Stimulated activated effector memory CD8-positive, alpha-beta T cell treated with anti-CD3 and anti-CD28 coated beads, Interleukin-12 subunit alpha, Interleukin-12 subunit beta, amount 100 ng/mL, for 72 hours (primary cell): ENCODE results near the gene ACMSD.
"Not testable (repeated sequence)": the region's sequence is repeated elsewhere in the genome, so short reads cannot be mapped to it uniquely, and the experiment has no call there.

Experiments
- ATAC-seq: fragments of 150-1000 bp; cut with Tn5 transposase; 2 replicates; pipeline ENCODE4 v1.10.0; 2021
- DNase-seq, 2 donors: peaks; one replicate each; pipeline ENCODE4 v3.0.0; 2021 to 2022; ENCODE audit warnings: low spot score in 2 of 2
- H3K27ac Mint-ChIP-seq: one replicate; pipeline ENCODE4 v1.8.0; 2022; ENCODE audit warnings: mild to moderate bottlenecking, mixed read lengths
- H3K36me3 Mint-ChIP-seq: one replicate; pipeline ENCODE4 v1.8.0; 2022; ENCODE audit warnings: mild to moderate bottlenecking, mixed read lengths
- H3K4me1 Mint-ChIP-seq: one replicate; pipeline ENCODE4 v1.8.0; 2022; ENCODE audit warnings: mixed read lengths
- H3K4me3 Mint-ChIP-seq: one replicate; pipeline ENCODE4 v1.8.0; 2022; ENCODE audit warnings: mild to moderate bottlenecking, mixed read lengths
- H3K9me3 Mint-ChIP-seq: one replicate; pipeline ENCODE4 v1.8.0; 2022; ENCODE audit warnings: mixed read lengths

The ACMSD gene

GRCh38 chr2:134866498-134867099 is 28.2 kb downstream of the ACMSD start:
- no peaks in the 10 kb centered on the region for H3K36me3 Mint-ChIP-seq

GRCh38 chr2:134869946-134870736 is 31.7 kb downstream of the ACMSD start:
- no peaks in the 10 kb centered on the region for H3K36me3 Mint-ChIP-seq
- H3K9me3 Mint-ChIP-seq = no peaks in the 10 kb centered on the region
- no peak for ATAC-seq
- H3K4me1 Mint-ChIP-seq = no peaks in the 10 kb centered on the region
- no peak overlapping the region for H3K4me3 Mint-ChIP-seq
- DNase-seq = no peak
- H3K27ac Mint-ChIP-seq = no peak overlapping the region

More at GRCh38 chr2:134866498-134867099, 28.2 kb downstream of the ACMSD start:
- Mint-ChIP-seq H3K27ac (no peak overlapping the region), H3K4me3 (no peak overlapping the region), H3K9me3 (no peaks in the 10 kb centered on the region), H3K4me1 (no peaks in the 10 kb centered on the region)
- DNase-seq = no peak
- no peak for ATAC-seq

- H3K27ac Mint-ChIP-seq = no peak overlapping the region
- ATAC-seq = no peak
- H3K9me3 Mint-ChIP-seq = no peaks in the 10 kb centered on the region
- no peak overlapping the region for H3K4me3 Mint-ChIP-seq
- no peak for DNase-seq
- no peaks in the 10 kb centered on the region for H3K4me1 Mint-ChIP-seq
- H3K36me3 Mint-ChIP-seq = no peaks in the 10 kb centered on the region
Measured at GRCh38 chr2:134873152-134873551, 34.7 kb downstream of the ACMSD start.

GRCh38 chr2:134875309-134875708 is 36.9 kb downstream of the ACMSD start:
- no peaks in the 10 kb centered on the region for H3K36me3 Mint-ChIP-seq
- no peaks in the 10 kb centered on the region for H3K4me1 Mint-ChIP-seq
- H3K27ac Mint-ChIP-seq = no peak overlapping the region
- DNase-seq = no peak
- peaks cover 2% of the 10 kb centered on the region for H3K9me3 Mint-ChIP-seq
- ATAC-seq = no peak
- H3K4me3 Mint-ChIP-seq = no peak overlapping the region

GRCh38 chr2:134882773-134883172 is 44.4 kb downstream of the ACMSD start:
- DNase-seq = no peak
- Mint-ChIP-seq H3K9me3 (peaks cover 2% of the 10 kb centered on the region), H3K4me1 (no peaks in the 10 kb centered on the region), H3K4me3 (no peak overlapping the region), H3K27ac (no peak overlapping the region), H3K36me3 (no peaks in the 10 kb centered on the region)
- ATAC-seq = no peak

GRCh38 chr2:134883552-134884293 is 45.3 kb downstream of the ACMSD start:
- no peak for ATAC-seq
- Mint-ChIP-seq H3K36me3 (no peaks in the 10 kb centered on the region), H3K4me3 (no peak overlapping the region), H3K4me1 (no peaks in the 10 kb centered on the region), H3K27ac (no peak overlapping the region), H3K9me3 (peaks cover 2% of the 10 kb centered on the region)
- DNase-seq = no peak

- no peaks in the 10 kb centered on the region for H3K4me1 Mint-ChIP-seq
- no peak for ATAC-seq
- no peak overlapping the region for H3K4me3 Mint-ChIP-seq
- no peak overlapping the region for H3K27ac Mint-ChIP-seq
- H3K9me3 Mint-ChIP-seq = peaks cover 2% of the 10 kb centered on the region
- DNase-seq = no peak
- H3K36me3 Mint-ChIP-seq = no peaks in the 10 kb centered on the region
Measured at GRCh38 chr2:134884435-134884834, 46.0 kb downstream of the ACMSD start.

GRCh38 chr2:134892282-134893035 is 54.0 kb downstream of the ACMSD start:
- no peak for ATAC-seq
- Mint-ChIP-seq H3K27ac (no peak overlapping the region), H3K36me3 (no peaks in the 10 kb centered on the region), H3K4me3 (no peak overlapping the region), H3K4me1 (no peaks in the 10 kb centered on the region), H3K9me3 (no peaks in the 10 kb centered on the region)
- no peak for DNase-seq

GRCh38 chr2:134897932-134898331 is 59.5 kb downstream of the ACMSD start:
- Mint-ChIP-seq H3K4me3 (no peak overlapping the region), H3K27ac (no peak overlapping the region), H3K9me3 (no peaks in the 10 kb centered on the region), H3K36me3 (no peaks in the 10 kb centered on the region), H3K4me1 (no peaks in the 10 kb centered on the region)
- ATAC-seq (no peak), DNase-seq (no peak)

- ATAC-seq = no peak
- H3K27ac Mint-ChIP-seq = no peak overlapping the region
- no peak overlapping the region for H3K4me3 Mint-ChIP-seq
- H3K9me3 Mint-ChIP-seq = no peaks in the 10 kb centered on the region
- H3K4me1 Mint-ChIP-seq = no peaks in the 10 kb centered on the region
- no peaks in the 10 kb centered on the region for H3K36me3 Mint-ChIP-seq
- no peak for DNase-seq
Measured at GRCh38 chr2:134899204-134899603, 60.8 kb downstream of the ACMSD start.

- Mint-ChIP-seq H3K27ac (no peak overlapping the region), H3K9me3 (no peaks in the 10 kb centered on the region), H3K4me3 (no peak overlapping the region), H3K4me1 (no peaks in the 10 kb centered on the region), H3K36me3 (no peaks in the 10 kb centered on the region)
- no peak for DNase-seq
- no peak for ATAC-seq
Measured at GRCh38 chr2:134900151-134900550, 61.7 kb downstream of the ACMSD start.

GRCh38 chr2:134903701-134904100 is 65.3 kb downstream of the ACMSD start:
- not testable (repeated sequence) for DNase-seq, H3K9me3 Mint-ChIP-seq, H3K36me3 Mint-ChIP-seq, H3K4me1 Mint-ChIP-seq, H3K4me3 Mint-ChIP-seq, ATAC-seq
- peak overlapping the region; percentile 41 for H3K27ac Mint-ChIP-seq

- DNase-seq = no peak
- Mint-ChIP-seq H3K4me3 (no peak overlapping the region), H3K27ac (no peak overlapping the region), H3K4me1 (no peaks in the 10 kb centered on the region), H3K9me3 (peaks cover 8% of the 10 kb centered on the region), H3K36me3 (no peaks in the 10 kb centered on the region)
- no peak for ATAC-seq
Measured at GRCh38 chr2:134905168-134905567, 66.8 kb downstream of the ACMSD start.

- peaks cover 8% of the 10 kb centered on the region for H3K9me3 Mint-ChIP-seq
- H3K36me3 Mint-ChIP-seq = no peaks in the 10 kb centered on the region
- H3K27ac Mint-ChIP-seq = no peak overlapping the region
- DNase-seq (no peak), ATAC-seq (no peak)
- no peaks in the 10 kb centered on the region for H3K4me1 Mint-ChIP-seq
- H3K4me3 Mint-ChIP-seq = no peak overlapping the region
Measured at GRCh38 chr2:134906726-134907125, 68.3 kb downstream of the ACMSD start.

GRCh38 chr2:134907441-134908116 is 69.2 kb downstream of the ACMSD start:
- not testable (repeated sequence) for H3K9me3 Mint-ChIP-seq, H3K36me3 Mint-ChIP-seq, DNase-seq, ATAC-seq, H3K27ac Mint-ChIP-seq, H3K4me1 Mint-ChIP-seq, H3K4me3 Mint-ChIP-seq
